T-cell (primary cell): ENCODE results near the gene KCNMB4. TPM values are rescaled to one million over a fixed set of nuclear protein-coding genes. Genes with fewer than 3 reads are reported as not detected.

Experiments
- ATAC-seq, 4 experiments: fragments of 200-7000 bp in 3 of 4; fragments of 150-1000 bp in 1 of 4; cut with Tn5 transposase; replicated peaks in 1 of 4; 1 replicate in 3 of 4; 2 replicates in 1 of 4; pipeline ENCODE4 v1.10.0; 2021; ENCODE audit warnings: moderate library complexity in 3 of 4, mild to moderate bottlenecking in 2 of 4, moderate number of reproducible peaks in 1 of 4
- CTCF ChIA-PET, 2 donors: fragments of 300-600 bp; sonication (Branson Sonifier 250); formaldehyde crosslinking; loops; one replicate each; lab custom pipeline; 2022; ENCODE audit warnings: antibody characterized with exemption in 2 of 2; lab: Charles Lee
- POLR2A ChIA-PET, 2 donors: fragments of 300-600 bp; sonication (Branson Sonifier 250); formaldehyde crosslinking; loops; one replicate each; lab custom pipeline; 2022; ENCODE audit warnings: antibody characterized with exemption in 2 of 2; lab: Charles Lee
- DNase-seq, 35 experiments: peaks; one replicate each; pipeline versions ENCODE4 v3.0.0 to v3.0.0-alpha.2; 2013 to 2023
- H3K27ac ChIP-seq: one replicate; pipeline ENCODE4 v1.5.1; 2013; ENCODE audit warnings: low read length
- H3K27me3 ChIP-seq, 2 experiments: replicated peaks in 1 of 2; 1 replicate in 1 of 2; 2 replicates in 1 of 2; pipeline versions ENCODE4 v1.6.1 to v1.7.0; 2013; ENCODE audit warnings: low read length in 1 of 2, mixed read lengths in 1 of 2; ENCODE audit not compliant: control insufficient read depth in 2 of 2, insufficient read depth in 2 of 2; ENCODE audit errors: extremely low read depth in 1 of 2
- H3K36me3 ChIP-seq, 2 donors: 1 replicate in 1 of 2; 2 replicates in 1 of 2; pipeline versions ENCODE4 v1.6.1 to v1.7.0; 2013; ENCODE audit warnings: low read length in 1 of 2; ENCODE audit not compliant: control insufficient read depth in 2 of 2, insufficient read depth in 1 of 2; ENCODE audit errors: extremely low read depth in 1 of 2
- H3K4me1 ChIP-seq, 2 experiments: 1 replicate in 1 of 2; 2 replicates in 1 of 2; pipeline versions ENCODE4 v1.6.1 to v1.7.0; 2013; ENCODE audit warnings: low read length in 2 of 2, mixed read lengths in 1 of 2; ENCODE audit not compliant: insufficient read depth in 2 of 2, control insufficient read depth in 1 of 2; ENCODE audit errors: extremely low read depth in 1 of 2
- H3K4me3 ChIP-seq, 2 donors: 1 replicate in 1 of 2; 2 replicates in 1 of 2; pipeline versions ENCODE4 v1.5.1 to v1.7.0; 2013; ENCODE audit warnings: mild to moderate bottlenecking in 2 of 2, low read length in 1 of 2, moderate library complexity in 1 of 2; ENCODE audit not compliant: control insufficient read depth in 1 of 2; ENCODE audit errors: extremely low read depth in 1 of 2
- H3K9me3 ChIP-seq: 2 replicates; pipeline ENCODE4 v1.7.0; 2013
- H3K27ac Mint-ChIP-seq, 2 donors: one replicate each; pipeline ENCODE4 v1.8.0; 2020 to 2021; ENCODE audit warnings: mild to moderate bottlenecking in 2 of 2, mixed read lengths in 2 of 2
- H3K27me3 Mint-ChIP-seq, 2 donors: one replicate each; pipeline ENCODE4 v1.8.0; 2021 to 2022; ENCODE audit warnings: mixed read lengths in 2 of 2
- H3K36me3 Mint-ChIP-seq: one replicate; pipeline ENCODE4 v1.8.0; 2021; ENCODE audit warnings: mixed read lengths
- H3K4me1 Mint-ChIP-seq, 3 donors: one replicate each; pipeline ENCODE4 v1.8.0; 2020 to 2022; ENCODE audit warnings: mixed read lengths in 3 of 3, mild to moderate bottlenecking in 1 of 3
- H3K4me3 Mint-ChIP-seq, 3 donors: one replicate each; pipeline ENCODE4 v1.8.0; 2020 to 2022; ENCODE audit warnings: mild to moderate bottlenecking in 3 of 3, mixed read lengths in 3 of 3, moderate library complexity in 3 of 3
- H3K9me3 Mint-ChIP-seq, 3 donors: one replicate each; pipeline ENCODE4 v1.8.0; 2020 to 2022; ENCODE audit warnings: mixed read lengths in 3 of 3
- WGBS: methylation state at CpG from one replicate; pipeline ENCODE4 v1.1.5; 2013; ENCODE audit warnings: missing lambda C conversion rate; ENCODE audit not compliant: insufficient coverage; 5-methylcytosine and 5-hydroxymethylcytosine counted together
- total RNA-seq, 35 experiments: library from RNA in 6 of 35; stranded (reverse) in 6 of 35; fragments of 120-200 nt in 1 of 35; gene quantifications; one replicate each; pipeline versions ENCODE4 v1.2.1 to v1.2.4 and lab custom pipeline; 2013 to 2026

Gene KCNMB4, protein sequence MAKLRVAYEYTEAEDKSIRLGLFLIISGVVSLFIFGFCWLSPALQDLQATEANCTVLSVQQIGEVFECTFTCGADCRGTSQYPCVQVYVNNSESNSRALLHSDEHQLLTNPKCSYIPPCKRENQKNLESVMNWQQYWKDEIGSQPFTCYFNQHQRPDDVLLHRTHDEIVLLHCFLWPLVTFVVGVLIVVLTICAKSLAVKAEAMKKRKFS
- 1 to 10 TPM in 4 of 5 donors, under 1 TPM in 1; 0.79 to 2.6 (median 1.5) TPM for total RNA-seq
- 1.7 TPM for total RNA-seq (2013)
- 0.38 to 9.2 (median 2.9) reads per million in 29 experiments for total RNA-seq (lab: John Stamatoyannopoulos, UW)

DNA sequence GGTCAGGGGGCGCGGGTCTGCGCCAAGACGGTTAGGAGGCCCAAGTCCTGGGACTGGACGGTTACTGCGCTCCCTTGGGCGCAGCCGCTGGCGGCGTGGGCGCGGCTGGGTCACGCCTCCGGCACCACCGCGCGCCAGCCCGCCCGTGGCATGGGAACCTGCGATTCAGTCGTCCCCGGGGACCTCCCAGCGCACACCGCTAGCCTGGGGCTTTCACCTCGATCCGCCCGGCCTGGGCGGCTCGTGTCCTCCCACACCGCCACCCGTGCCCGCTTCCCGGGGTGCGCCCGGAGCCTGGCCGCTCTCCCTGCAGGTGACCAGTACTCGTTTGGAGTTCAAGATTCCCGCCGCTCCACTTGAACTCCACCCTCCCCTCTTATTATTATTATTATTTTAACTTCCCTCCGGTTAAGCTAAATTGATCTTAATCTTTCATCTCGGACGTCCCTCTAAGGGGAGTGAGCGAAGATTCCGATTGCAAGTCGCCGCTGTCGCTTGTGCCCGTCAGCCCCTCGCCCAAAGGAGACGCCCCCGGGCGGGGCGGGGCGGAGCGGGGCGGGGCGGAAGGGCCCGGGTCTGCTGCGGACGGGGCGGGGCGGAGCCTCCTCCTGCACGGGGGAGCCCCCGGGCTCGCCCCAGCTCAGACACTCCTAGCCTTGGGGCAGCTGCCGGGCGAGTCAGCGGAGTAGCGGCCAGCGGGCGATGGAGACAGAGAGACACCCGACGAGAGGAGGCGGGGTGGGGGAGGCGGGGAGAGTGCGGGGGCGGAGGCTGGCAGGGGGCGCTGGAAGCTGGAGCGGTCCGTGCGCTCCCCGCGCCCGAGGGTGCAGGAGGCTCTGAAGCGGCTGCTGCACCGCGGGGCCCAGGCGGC, at the start of gene KCNMB4:
Gene KCNMB4 (plus strand): TSS at position 643 of the 871 bp plus-strand sequence. CDS start 445 bp downstream, outside the sequence.
- peak; percentile 23 to 78 (median 55) for DNase-seq
- ChIA-PET POLR2A (interaction anchor here in 1 of 2 donors (0.5 to 0.6 kb wide), 2 partner anchors 11 to 21 kb away, joined by 3 to 7 read pairs; no protein-coding TSS in a partner anchor), CTCF (no interaction called here)
- Histone ChIP-seq H3K9me3 (no peaks in the 10 kb centered on the region), H3K4me3 (peak within 1 kb of the TSS; percentile 87 to 90), H3K4me1 (peaks cover 16 to 18% of the 10 kb centered on the region in 2 experiments), H3K27me3 (peaks cover 0 to 14% of the 10 kb centered on the region in 2 experiments), H3K27ac (peak within 1 kb of the TSS; percentile 49), H3K36me3 (no peaks in the 10 kb centered on the region)
- WGBS, result under 1% methylated on average over 84 of the region's 88 CpGs
- Mint-ChIP-seq H3K27me3 (peaks cover 0 to 6% of the 10 kb centered on the region in 2 donors), H3K27ac (peak within 1 kb of the TSS; percentile 78 to 85), H3K9me3 (no peaks in the 10 kb centered on the region), H3K4me3 (peak within 1 kb of the TSS; percentile 93 to 98 (median 94)), H3K36me3 (no peaks in the 10 kb centered on the region), H3K4me1 (peaks cover 27 to 35% (median 27%) of the 10 kb centered on the region in 3 donors)
- ATAC-seq, result peak; percentile 76 to 81 (median 79)

DNA sequence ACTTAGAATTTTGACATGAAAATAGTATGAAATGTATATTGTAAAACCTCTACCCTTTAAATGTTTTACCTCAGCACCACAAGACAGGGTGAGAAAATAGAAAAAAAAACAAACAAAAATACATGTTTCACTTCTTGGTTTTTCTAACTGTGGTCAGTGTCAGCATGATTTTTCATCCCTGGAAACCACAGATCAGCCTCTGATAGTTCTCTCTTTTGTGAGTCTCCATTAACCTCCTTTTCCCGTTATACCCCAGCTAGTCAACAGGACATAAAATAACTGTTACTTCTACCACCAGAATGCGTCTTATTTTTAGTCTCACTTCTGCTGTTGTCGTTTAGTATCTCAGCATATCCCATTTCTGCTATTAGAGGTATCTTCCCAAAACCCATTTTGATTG, 48.3 kb upstream of the KCNMB4 start:
- no peak overlapping the region for H3K27ac Mint-ChIP-seq
- DNase-seq (peak in 1 of 35 experiments; percentile 13), ATAC-seq (no peak)
- Histone ChIP-seq H3K27ac (no peak overlapping the region), H3K36me3 (peaks cover 0 to 5% of the 10 kb centered on the region in 2 donors), H3K27me3 (no peaks in the 10 kb centered on the region), H3K9me3 (no peaks in the 10 kb centered on the region), H3K4me3 (no peak overlapping the region), H3K4me1 (peaks cover 0 to 2% of the 10 kb centered on the region in 2 experiments)
- ChIA-PET CTCF (no interaction called here), POLR2A (interaction anchor here in 1 of 2 donors (0.5 kb wide), 1 partner anchor 12 kb away, joined by 3 read pairs; no protein-coding TSS in a partner anchor)
- H3K9me3 Mint-ChIP-seq, result no peaks in the 10 kb centered on the region
- H3K4me3 Mint-ChIP-seq, result no peak overlapping the region
- peaks cover 56 to 67% (median 59%) of the 10 kb centered on the region in 3 donors for H3K4me1 Mint-ChIP-seq
- 14% methylated on average over 1 of the region's 3 CpGs for WGBS
- H3K27me3 Mint-ChIP-seq, result no peaks in the 10 kb centered on the region
- H3K36me3 Mint-ChIP-seq, result peaks cover 34% of the 10 kb centered on the region

DNA sequence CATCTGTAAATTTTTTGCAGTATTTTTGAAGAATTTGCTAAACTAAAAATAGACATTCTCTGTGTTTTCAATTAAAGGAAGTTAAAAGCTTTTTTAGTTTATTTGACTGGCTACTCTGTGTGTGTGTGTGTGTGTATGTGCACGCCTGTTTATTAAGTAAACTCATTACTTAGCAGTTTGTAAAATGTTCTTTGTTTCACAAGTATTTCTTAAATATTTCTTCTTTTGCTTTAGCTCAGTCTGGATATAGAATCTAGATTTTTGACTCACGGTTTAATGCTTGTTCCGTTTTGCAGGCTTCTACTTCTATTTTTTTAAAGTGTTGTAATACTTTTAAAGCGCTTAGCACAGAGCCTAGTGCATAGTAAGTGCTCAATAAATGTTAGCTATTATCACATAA, 46.5 kb upstream of the KCNMB4 start:
- peaks cover 35% of the 10 kb centered on the region for H3K36me3 Mint-ChIP-seq
- no CpG with 5 or more reads among the region's 4 CpGs for WGBS
- H3K9me3 Mint-ChIP-seq, result no peaks in the 10 kb centered on the region
- H3K9me3 ChIP-seq, result no peaks in the 10 kb centered on the region
- H3K36me3 ChIP-seq, result peaks cover 0 to 15% of the 10 kb centered on the region in 2 donors
- no peak overlapping the region for H3K4me3 ChIP-seq
- POLR2A ChIA-PET, result no interaction called here
- no peaks in the 10 kb centered on the region for H3K27me3 ChIP-seq
- ATAC-seq, result no peak
- peaks cover 45 to 59% (median 50%) of the 10 kb centered on the region in 3 donors for H3K4me1 Mint-ChIP-seq
- CTCF ChIA-PET, result interaction anchor here in 1 of 2 donors (0.6 kb wide), 1 partner anchor 38 kb away, joined by 3 read pairs; no protein-coding TSS in a partner anchor
- H3K4me1 ChIP-seq, result peaks cover 0 to 2% of the 10 kb centered on the region in 2 experiments
- H3K27ac ChIP-seq, result no peak overlapping the region
- no peak overlapping the region for H3K4me3 Mint-ChIP-seq
- H3K27ac Mint-ChIP-seq, result no peak overlapping the region
- DNase-seq, result no peak
- H3K27me3 Mint-ChIP-seq, result no peaks in the 10 kb centered on the region

DNA sequence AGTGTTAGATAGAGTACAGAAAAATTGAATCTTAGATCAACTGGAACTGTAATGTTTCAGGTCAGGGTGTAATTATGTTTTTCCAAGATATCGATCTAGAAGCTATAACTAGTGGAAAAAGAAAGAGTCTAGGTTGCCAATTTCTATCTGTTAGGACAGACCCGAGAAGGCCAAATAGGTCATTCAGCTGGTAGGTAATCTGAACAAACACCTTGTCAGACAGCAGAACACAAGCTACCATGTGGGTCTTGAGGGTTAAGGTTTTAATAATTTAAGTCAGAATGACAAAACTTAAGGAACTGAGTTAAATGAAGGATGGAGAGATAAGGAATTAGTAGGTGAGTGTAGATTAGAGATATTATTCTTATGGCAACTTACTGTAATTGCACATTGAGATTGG, 44.9 kb upstream of the KCNMB4 start:
- Mint-ChIP-seq H3K36me3 (peaks cover 41% of the 10 kb centered on the region), H3K9me3 (no peaks in the 10 kb centered on the region), H3K4me1 (peaks cover 39 to 48% (median 40%) of the 10 kb centered on the region in 3 donors), H3K4me3 (no peak overlapping the region), H3K27me3 (no peaks in the 10 kb centered on the region), H3K27ac (peak overlapping the region in 1 of 2 donors; percentile 36)
- ChIA-PET CTCF (interaction anchor here in 1 of 2 donors (0.6 kb wide), 1 partner anchor 27 kb away, joined by 3 read pairs; no protein-coding TSS in a partner anchor), POLR2A (interaction anchor here in 1 of 2 donors (0.6 kb wide), 1 partner anchor 65 kb away, joined by 6 read pairs; no protein-coding TSS in a partner anchor)
- no peak for DNase-seq
- no peak for ATAC-seq
- H3K4me3 ChIP-seq, result no peak overlapping the region
- H3K4me1 ChIP-seq, result peaks cover 0 to 2% of the 10 kb centered on the region in 2 experiments
- H3K27ac ChIP-seq, result no peak overlapping the region
- WGBS, result 93% methylated on average over 2 of the region's 2 CpGs
- no peaks in the 10 kb centered on the region for H3K9me3 ChIP-seq
- no peaks in the 10 kb centered on the region for H3K27me3 ChIP-seq
- H3K36me3 ChIP-seq, result peaks cover 0 to 15% of the 10 kb centered on the region in 2 donors

DNA sequence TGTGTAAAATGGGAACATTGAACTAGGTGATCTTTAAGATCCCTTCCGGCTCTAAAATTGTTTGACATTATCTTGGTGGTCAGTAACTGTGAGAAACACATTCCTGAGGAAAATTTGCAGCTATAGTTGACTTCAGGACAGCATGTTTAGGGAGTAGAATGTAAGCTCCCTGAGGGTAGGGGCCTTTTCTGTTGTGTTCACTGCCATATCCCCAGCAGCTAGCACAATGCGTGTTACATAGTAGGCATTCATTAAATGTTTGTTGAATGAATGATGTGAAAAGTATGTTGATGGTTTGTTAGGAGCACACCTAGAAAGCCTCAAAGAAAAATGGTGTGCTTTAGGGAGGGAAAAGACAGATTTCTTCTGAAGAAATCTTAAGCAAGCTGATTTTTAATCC, 38.5 kb upstream of the KCNMB4 start:
- CTCF ChIA-PET, result interaction anchor here in 1 of 2 donors (0.5 kb wide), 1 partner anchor 80 kb away, joined by 3 read pairs; no protein-coding TSS in a partner anchor

DNA sequence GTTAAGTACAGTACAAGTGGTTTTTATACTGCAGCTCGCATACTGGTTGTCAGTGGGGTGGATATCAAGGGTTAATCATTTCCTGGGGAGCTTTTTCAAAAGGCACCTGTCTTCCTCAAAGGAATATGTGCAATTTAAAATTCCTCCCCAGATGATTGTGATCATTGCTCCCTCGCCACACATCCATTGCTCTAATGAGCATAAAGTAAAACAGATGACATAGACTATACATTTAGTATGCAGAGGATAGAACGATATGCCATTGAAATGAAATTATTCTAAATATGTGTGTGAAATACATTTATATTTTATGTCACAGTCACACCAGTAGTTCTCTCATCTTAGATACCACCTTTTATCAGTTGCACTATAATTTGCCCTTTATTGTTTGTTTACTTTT, 36.4 kb upstream of the KCNMB4 start:
- peak overlapping the region in 1 of 2 donors; percentile 11 for H3K27ac Mint-ChIP-seq
- WGBS, result no CpG with 5 or more reads among the region's 3 CpGs
- DNase-seq, result no peak
- H3K27me3 ChIP-seq, result no peaks in the 10 kb centered on the region
- H3K36me3 ChIP-seq, result peaks cover 3 to 14% of the 10 kb centered on the region in 2 donors
- POLR2A ChIA-PET, result no interaction called here
- H3K4me1 ChIP-seq, result peaks cover 0 to 6% of the 10 kb centered on the region in 2 experiments
- peaks cover 39% of the 10 kb centered on the region for H3K36me3 Mint-ChIP-seq
- ATAC-seq, result no peak
- H3K4me3 Mint-ChIP-seq, result no peak overlapping the region
- no peaks in the 10 kb centered on the region for H3K27me3 Mint-ChIP-seq
- CTCF ChIA-PET, result interaction anchor here in 1 of 2 donors (0.6 kb wide), 1 partner anchor 38 kb away, joined by 3 read pairs; no protein-coding TSS in a partner anchor
- H3K4me3 ChIP-seq, result no peak overlapping the region
- H3K27ac ChIP-seq, result no peak overlapping the region
- peaks cover 35 to 41% (median 39%) of the 10 kb centered on the region in 3 donors for H3K4me1 Mint-ChIP-seq
- no peaks in the 10 kb centered on the region for H3K9me3 Mint-ChIP-seq
- peaks cover 2% of the 10 kb centered on the region for H3K9me3 ChIP-seq

More for the DNA sequence above, 38.5 kb upstream of the KCNMB4 start:
- Mint-ChIP-seq H3K9me3 (no peaks in the 10 kb centered on the region), H3K36me3 (peaks cover 52% of the 10 kb centered on the region), H3K27ac (no peak overlapping the region), H3K27me3 (no peaks in the 10 kb centered on the region), H3K4me3 (no peak overlapping the region), H3K4me1 (peaks cover 36 to 46% (median 44%) of the 10 kb centered on the region in 3 donors)
- 100% methylated on average over 1 of the region's 2 CpGs for WGBS
- Histone ChIP-seq H3K27ac (no peak overlapping the region), H3K27me3 (no peaks in the 10 kb centered on the region), H3K4me3 (no peak overlapping the region), H3K4me1 (no peaks in the 10 kb centered on the region), H3K9me3 (peaks cover 2% of the 10 kb centered on the region), H3K36me3 (peaks cover 3 to 18% of the 10 kb centered on the region in 2 donors)
- ATAC-seq (no peak), DNase-seq (no peak)
- POLR2A ChIA-PET, result no interaction called here
